SK-N-SH treated with all-trans-retinoic acid at 6 μM for 48 hours (cell line): Measurements from ENCODE around the gene L2HGDH.

Experiments
- ATAC-seq: fragments of 200-7000 bp; cut with Tn5 transposase; 3 replicates; pipeline ENCODE4 v1.9.1; 2020; ENCODE audit warnings: mild to moderate bottlenecking, moderate library complexity
- ESRRG ChIP-seq: fragments of 250-450 bp; sonication (Bioruptor Pico); IDR thresholded peaks from 2 replicates; pipeline ENCODE4 v1.6.1; 2021; ENCODE audit warnings: mild to moderate bottlenecking
- GLIS3 ChIP-seq: fragments of 250-450 bp; sonication (Bioruptor Pico); IDR thresholded peaks from 2 replicates; pipeline ENCODE4 v1.5.0; 2020; ENCODE audit warnings: mild to moderate bottlenecking, moderate library complexity
- OSR1 ChIP-seq: fragments of 250-450 bp; sonication (Bioruptor Pico); IDR thresholded peaks from 2 replicates; pipeline ENCODE4 v1.8.0; 2022; ENCODE audit warnings: moderate library complexity, mild to moderate bottlenecking, inconsistent platforms
- PPARA ChIP-seq: fragments of 250-450 bp; sonication (Bioruptor Pico); IDR thresholded peaks from 2 replicates; pipeline ENCODE4 v1.5.0; 2020; ENCODE audit warnings: mild to moderate bottlenecking, borderline replicate concordance
- RARB ChIP-seq: fragments of 250-450 bp; sonication (Bioruptor Pico); IDR thresholded peaks from 2 replicates; pipeline ENCODE4 v1.8.0; 2021; ENCODE audit warnings: mild to moderate bottlenecking, moderate library complexity
- TSHZ2 ChIP-seq: fragments of 250-450 bp; sonication (Bioruptor Pico); IDR thresholded peaks from 2 replicates; pipeline ENCODE4 v1.5.0; 2020; ENCODE audit warnings: mild to moderate bottlenecking, moderate library complexity
- ZC3H10 ChIP-seq: fragments of 250-450 bp; sonication (Bioruptor Pico); IDR thresholded peaks from 2 replicates; pipeline ENCODE4 v1.5.1; 2021; ENCODE audit warnings: mild to moderate bottlenecking, moderate library complexity
- ZFP30 ChIP-seq: fragments of 450-650 bp; formaldehyde crosslinking; IDR thresholded peaks from 2 replicates; pipeline ENCODE4 v1.5.0; 2022; ENCODE audit warnings: mild to moderate bottlenecking, moderate library complexity

L2HGDH gene

GRCh38 chr14:50210074-50210473, 102.0 kb downstream of the L2HGDH start (continued):
- TF ChIP-seq TSHZ2: no peak
- no peak for TF ChIP-seq ZFP30 (CRISPR knock-in tag)
- TF ChIP-seq, all 23 proteins: peak for 0

- TF ChIP-seq OSR1: no peak
- no peak for TF ChIP-seq PPARA
- ATAC-seq: no peak
Observed at GRCh38 chr14:50198499-50198898, 113.5 kb downstream of the L2HGDH start.

- no peak for TF ChIP-seq ESRRG
- no peak for TF ChIP-seq PPARA
- no peak for TF ChIP-seq GLIS3 (CRISPR knock-in tag)
- TF ChIP-seq TSHZ2: no peak
- no peak for TF ChIP-seq RARB
- TF ChIP-seq ZC3H10 (CRISPR knock-in tag): no peak
- ATAC-seq: no peak
Observed at GRCh38 chr14:50191499-50191898, 120.5 kb downstream of the L2HGDH start.
